ENCODE data around the gene SRC. TPM values are rescaled to one million over a fixed set of nuclear protein-coding genes. Genes with fewer than 3 reads are reported as not detected.

The SRC gene
- total RNA-seq, 2 donors from 2014 or later, result 75.6 to 109 TPM

GRCh38 chr20:37415118-37416085 is 69.5 kb downstream of the SRC start:
- Histone ChIP-seq H3K9me3 (ENCODE audit: control insufficient read depth, low read length) (no peaks in the 10 kb centered on the region), H3K27me3 (ENCODE audit: control insufficient read depth, insufficient read depth, low read length, poor library complexity, severe bottlenecking) (peaks cover 10% of the 10 kb centered on the region), H3K9ac (ENCODE audit: extremely low read depth, low read length, poor library complexity, severe bottlenecking) (no peak overlapping the region), H3K36me3 (ENCODE audit: control insufficient read depth, insufficient read depth, low read length) (no peaks in the 10 kb centered on the region), H3K27ac (ENCODE audit: low read depth, low read length) (no peak overlapping the region), H3K4me1 (ENCODE audit: control insufficient read depth, insufficient read depth, low read length) (no peaks in the 10 kb centered on the region), H3K4me3 (ENCODE audit: low read length) (no peak overlapping the region)
- H3K4me1 Mint-ChIP-seq, result peaks cover 9% of the 10 kb centered on the region
- no peaks in the 10 kb centered on the region for H3K9me3 Mint-ChIP-seq
- WGBS, 2 experiments (ENCODE audit: insufficient coverage in 1 of 2, insufficient read length in 1 of 2), result 88% methylated on average over 21 to 30 of the region's 30 CpGs
- peak; percentile 60 for DNase-seq
- no peaks in the 10 kb centered on the region for H3K36me3 Mint-ChIP-seq (ENCODE audit: low read depth)
- no peak overlapping the region for H3K4me3 Mint-ChIP-seq
- peaks cover 16% of the 10 kb centered on the region for H3K27me3 Mint-ChIP-seq (ENCODE audit: insufficient read depth)
- H3K27ac Mint-ChIP-seq, result no peak overlapping the region
- no peak for TF ChIP-seq CTCF (conservative IDR thresholded peaks at IDR 0.05)

GRCh38 chr20:37416100-37416847 is 70.3 kb downstream of the SRC start:
- Histone ChIP-seq H3K4me3 (ENCODE audit: low read length) (no peak overlapping the region), H3K9me3 (ENCODE audit: control insufficient read depth, low read length) (no peaks in the 10 kb centered on the region), H3K4me1 (ENCODE audit: control insufficient read depth, insufficient read depth, low read length) (no peaks in the 10 kb centered on the region), H3K9ac (ENCODE audit: extremely low read depth, low read length, poor library complexity, severe bottlenecking) (no peak overlapping the region), H3K27me3 (ENCODE audit: control insufficient read depth, insufficient read depth, low read length, poor library complexity, severe bottlenecking) (peaks cover 10% of the 10 kb centered on the region), H3K36me3 (ENCODE audit: control insufficient read depth, insufficient read depth, low read length) (no peaks in the 10 kb centered on the region), H3K27ac (ENCODE audit: low read depth, low read length) (peak overlapping the region; percentile 41)
- Mint-ChIP-seq H3K4me1 (peaks cover 16% of the 10 kb centered on the region), H3K27me3 (ENCODE audit: insufficient read depth) (peaks cover 16% of the 10 kb centered on the region), H3K9me3 (no peaks in the 10 kb centered on the region), H3K4me3 (no peak overlapping the region), H3K27ac (no peak overlapping the region), H3K36me3 (ENCODE audit: low read depth) (no peaks in the 10 kb centered on the region)
- no peak for TF ChIP-seq CTCF (conservative IDR thresholded peaks at IDR 0.05)
- 88 to 90% methylated on average over 22 to 27 of the region's 27 CpGs for WGBS, 2 experiments (ENCODE audit: insufficient coverage in 1 of 2, insufficient read length in 1 of 2)
- peak; percentile 53 for DNase-seq

GRCh38 chr20:37416848-37417616 is 71.1 kb downstream of the SRC start:
- H3K27me3 ChIP-seq (ENCODE audit: control insufficient read depth, insufficient read depth, low read length, poor library complexity, severe bottlenecking), result peaks cover 10% of the 10 kb centered on the region
- peaks cover 20% of the 10 kb centered on the region for H3K4me1 Mint-ChIP-seq
- H3K27me3 Mint-ChIP-seq (ENCODE audit: insufficient read depth), result peaks cover 16% of the 10 kb centered on the region
- no peak overlapping the region for H3K27ac ChIP-seq (ENCODE audit: low read depth, low read length)
- peak; percentile 50 for DNase-seq
- no peak for TF ChIP-seq CTCF (conservative IDR thresholded peaks at IDR 0.05)
- H3K9ac ChIP-seq (ENCODE audit: extremely low read depth, low read length, poor library complexity, severe bottlenecking), result no peak overlapping the region
- no peaks in the 10 kb centered on the region for H3K4me1 ChIP-seq (ENCODE audit: control insufficient read depth, insufficient read depth, low read length)
- no peak overlapping the region for H3K4me3 ChIP-seq (ENCODE audit: low read length)
- WGBS, 2 experiments (ENCODE audit: insufficient coverage in 1 of 2, insufficient read length in 1 of 2), result 93 to 99% methylated on average over 13 to 22 of the region's 22 CpGs
- H3K4me3 Mint-ChIP-seq, result no peak overlapping the region
- no peaks in the 10 kb centered on the region for H3K9me3 Mint-ChIP-seq
- no peaks in the 10 kb centered on the region for H3K36me3 Mint-ChIP-seq (ENCODE audit: low read depth)
- H3K9me3 ChIP-seq (ENCODE audit: control insufficient read depth, low read length), result no peaks in the 10 kb centered on the region
- H3K36me3 ChIP-seq (ENCODE audit: control insufficient read depth, insufficient read depth, low read length), result no peaks in the 10 kb centered on the region
- no peak overlapping the region for H3K27ac Mint-ChIP-seq
